ENCODE measurements around the gene PPP1R13L. TPM values are rescaled to one million over a fixed set of nuclear protein-coding genes. Genes with fewer than 3 reads are reported as not detected.

Gene PPP1R13L
- total RNA-seq, 1 experiment from 2014 or later = 27.5 TPM

- TF ChIP-seq, protein P1, sequence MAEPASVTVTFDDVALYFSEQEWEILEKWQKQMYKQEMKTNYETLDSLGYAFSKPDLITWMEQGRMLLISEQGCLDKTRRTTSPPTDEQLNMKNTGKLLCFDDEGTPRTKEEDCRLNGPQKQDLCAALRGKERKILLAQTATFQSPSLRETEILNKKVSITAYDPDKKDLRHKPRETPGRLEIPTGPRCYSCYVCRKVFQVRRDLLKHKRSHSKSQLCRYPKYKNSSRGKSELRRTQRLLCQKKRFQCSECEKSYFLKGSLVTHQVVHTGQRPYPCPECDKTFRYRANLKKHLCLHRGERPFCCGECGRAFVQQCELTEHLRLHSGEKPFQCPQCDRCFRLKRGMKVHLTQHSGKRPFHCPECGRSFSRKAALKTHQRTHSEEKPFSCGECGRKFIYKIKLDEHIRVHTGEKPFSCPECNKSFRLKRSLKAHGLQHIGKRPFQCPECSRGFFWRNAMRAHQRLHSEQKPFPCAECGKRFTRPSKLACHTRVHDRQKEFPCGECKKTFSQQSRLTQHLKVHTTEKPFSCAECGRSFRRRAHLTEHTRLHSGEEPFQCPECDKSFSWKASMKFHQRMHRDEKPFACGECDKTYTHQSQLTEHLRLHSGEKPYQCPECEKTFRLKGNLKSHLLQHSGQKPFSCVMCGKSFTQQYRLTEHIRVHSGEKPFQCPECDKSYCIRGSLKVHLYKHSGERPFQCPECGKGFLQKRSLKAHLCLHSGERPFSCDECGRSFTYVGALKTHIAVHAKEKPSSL (CRISPR knock-in tag; conservative IDR thresholded peaks at IDR 0.05) = no peak
- TF ChIP-seq, protein P2, sequence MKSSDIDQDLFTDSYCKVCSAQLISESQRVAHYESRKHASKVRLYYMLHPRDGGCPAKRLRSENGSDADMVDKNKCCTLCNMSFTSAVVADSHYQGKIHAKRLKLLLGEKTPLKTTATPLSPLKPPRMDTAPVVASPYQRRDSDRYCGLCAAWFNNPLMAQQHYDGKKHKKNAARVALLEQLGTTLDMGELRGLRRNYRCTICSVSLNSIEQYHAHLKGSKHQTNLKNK (CRISPR knock-in tag; IDR thresholded peaks at IDR 0.05) = no peak
- TF ChIP-seq, protein P3, sequence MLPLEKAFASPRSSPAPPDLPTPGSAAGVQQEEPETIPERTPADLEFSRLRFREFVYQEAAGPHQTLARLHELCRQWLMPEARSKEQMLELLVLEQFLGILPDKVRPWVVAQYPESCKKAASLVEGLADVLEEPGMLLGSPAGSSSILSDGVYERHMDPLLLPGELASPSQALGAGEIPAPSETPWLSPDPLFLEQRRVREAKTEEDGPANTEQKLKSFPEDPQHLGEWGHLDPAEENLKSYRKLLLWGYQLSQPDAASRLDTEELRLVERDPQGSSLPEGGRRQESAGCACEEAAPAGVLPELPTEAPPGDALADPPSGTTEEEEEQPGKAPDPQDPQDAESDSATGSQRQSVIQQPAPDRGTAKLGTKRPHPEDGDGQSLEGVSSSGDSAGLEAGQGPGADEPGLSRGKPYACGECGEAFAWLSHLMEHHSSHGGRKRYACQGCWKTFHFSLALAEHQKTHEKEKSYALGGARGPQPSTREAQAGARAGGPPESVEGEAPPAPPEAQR (CRISPR knock-in tag; IDR thresholded peaks at IDR 0.05) = no peak
- no peak for TF ChIP-seq RELA (CRISPR knock-in tag; IDR thresholded peaks at IDR 0.05; ENCODE audit: borderline replicate concordance)
- no peak for TF ChIP-seq STAT6 (CRISPR knock-in tag; conservative IDR thresholded peaks at IDR 0.05; ENCODE audit: low read depth)
- no peak for TF ChIP-seq HMGXB4 (CRISPR knock-in tag; IDR thresholded peaks at IDR 0.05)
- TF ChIP-seq NR3C1 (CRISPR knock-in tag; conservative IDR thresholded peaks at IDR 0.05; ENCODE audit: low read depth) = no peak
- TF ChIP-seq CREB1 (CRISPR knock-in tag; IDR thresholded peaks at IDR 0.05) = no peak
- TF ChIP-seq AR (CRISPR knock-in tag; IDR thresholded peaks at IDR 0.05) = peak; percentile 25; the same call in 1 of the 2 replicates
- no peak for TF ChIP-seq ZNF532 (CRISPR knock-in tag; IDR thresholded peaks at IDR 0.05; ENCODE audit: borderline replicate concordance)
- TF ChIP-seq CREM (CRISPR knock-in tag; IDR thresholded peaks at IDR 0.05) = no peak
These were observed 761 bp upstream of the PPP1R13L start (continued) for GRCh38 chr19:45405435-45406225.

Data from WTC11 (cell line).